GM03348 (cell line): ENCODE results near the gene NRG3.

Source experiments
- DNase-seq: peaks from one replicate; pipeline ENCODE4 v3.0.0; 2012; ENCODE audit warnings: low spot score

Gene NRG3

DNA sequence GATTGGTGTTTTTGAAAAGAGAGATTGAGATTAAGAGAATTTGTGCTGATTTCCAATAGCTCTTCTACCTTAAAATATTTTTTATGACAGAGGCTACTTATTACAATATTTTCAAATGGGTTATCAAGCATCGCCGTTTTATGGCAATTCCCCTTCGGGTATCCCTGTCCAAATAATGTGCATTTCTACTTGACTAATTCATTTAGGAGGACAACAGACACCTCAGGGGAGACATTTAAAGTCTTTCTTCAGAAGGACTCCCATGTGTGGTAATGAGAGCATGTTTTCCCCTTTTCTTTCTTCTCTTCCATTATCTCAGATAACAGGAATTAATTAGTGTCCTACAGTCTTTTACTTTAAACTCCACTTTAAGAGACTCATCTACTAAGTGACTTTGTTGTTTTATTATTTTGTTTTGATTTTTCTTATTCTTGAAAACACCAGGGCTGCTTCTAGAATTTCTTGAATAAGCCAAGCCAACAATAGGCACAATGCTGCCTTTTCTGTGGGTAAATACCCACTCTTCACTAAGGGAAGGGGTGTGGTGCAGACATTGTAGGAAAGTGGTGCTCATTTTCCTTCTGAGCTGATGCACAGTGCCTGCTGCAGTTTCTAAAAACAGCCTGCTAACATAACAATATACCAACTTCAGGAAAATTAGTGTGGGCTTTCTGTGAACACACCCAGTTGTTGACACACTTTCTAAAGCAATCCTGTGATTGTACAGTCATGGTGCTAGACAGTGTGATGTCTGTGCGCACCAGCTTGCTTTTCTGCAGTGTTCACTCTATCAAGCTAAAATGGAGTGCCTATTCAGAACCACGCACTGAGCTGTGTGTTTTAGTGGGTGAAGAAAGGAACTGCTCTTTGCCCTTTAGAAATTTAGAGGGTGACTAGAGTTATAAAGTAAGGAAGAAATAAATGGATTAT, 597.7 kb downstream of the NRG3 start:
- DNase-seq, result no peak

DNA sequence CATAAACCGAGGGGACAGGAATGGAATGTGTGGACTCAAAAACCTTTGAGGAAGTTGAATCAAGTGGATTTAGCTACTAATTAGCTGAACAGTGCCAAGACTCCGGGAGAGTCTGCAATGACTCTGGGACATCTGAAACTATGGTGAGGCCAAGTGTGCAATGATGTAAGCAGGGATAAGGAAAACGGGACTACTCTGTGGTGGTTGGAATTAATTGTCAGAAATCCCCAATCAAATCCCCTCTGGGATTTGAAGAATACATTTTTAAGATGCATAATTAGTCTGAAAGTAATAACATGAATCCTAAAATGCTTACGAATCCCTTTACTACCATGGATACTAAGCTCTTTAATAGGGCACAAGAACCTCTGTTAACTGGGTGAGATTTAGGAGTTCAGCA, 602.8 kb downstream of the NRG3 start:
- DNase-seq, result no peak

DNA sequence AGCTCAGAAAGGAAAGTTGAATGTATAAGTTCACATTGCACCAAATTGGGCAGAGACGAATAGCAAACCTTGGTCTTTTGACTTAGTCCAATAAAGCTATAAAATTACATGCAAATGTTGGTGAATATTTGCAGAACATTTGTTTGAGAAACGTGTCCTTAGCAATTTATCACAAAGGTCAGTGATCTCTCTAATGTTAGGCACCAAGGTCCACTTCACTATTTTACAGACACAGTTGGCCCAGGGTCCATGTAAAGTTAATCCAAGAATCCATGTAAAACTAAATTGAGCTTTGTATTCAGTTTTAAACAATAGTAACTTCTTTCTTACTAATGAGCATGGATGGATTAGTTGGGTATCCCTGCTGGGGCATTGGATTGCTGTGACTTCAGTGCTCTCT, 617.7 kb downstream of the NRG3 start:
- DNase-seq, result no peak

DNA sequence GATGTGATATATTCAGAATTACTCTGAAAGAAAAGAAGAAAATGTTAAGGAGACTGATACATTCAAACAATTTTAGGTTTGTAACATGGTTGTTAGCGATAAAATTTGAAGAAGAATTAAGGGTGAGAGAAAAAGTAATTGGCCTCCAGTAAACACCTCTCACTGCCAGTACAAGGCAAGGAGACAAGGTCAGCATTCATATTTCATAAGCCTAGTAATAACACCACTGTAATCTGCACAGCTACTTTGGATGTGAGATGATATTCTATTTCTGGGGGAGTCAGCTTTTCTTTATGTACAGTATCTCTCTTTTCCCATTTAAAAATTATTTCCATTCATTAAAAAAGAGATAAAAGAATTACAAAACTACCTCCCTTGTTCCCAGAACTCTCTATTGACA, 621.1 kb downstream of the NRG3 start:
- DNase-seq, result no peak

DNA sequence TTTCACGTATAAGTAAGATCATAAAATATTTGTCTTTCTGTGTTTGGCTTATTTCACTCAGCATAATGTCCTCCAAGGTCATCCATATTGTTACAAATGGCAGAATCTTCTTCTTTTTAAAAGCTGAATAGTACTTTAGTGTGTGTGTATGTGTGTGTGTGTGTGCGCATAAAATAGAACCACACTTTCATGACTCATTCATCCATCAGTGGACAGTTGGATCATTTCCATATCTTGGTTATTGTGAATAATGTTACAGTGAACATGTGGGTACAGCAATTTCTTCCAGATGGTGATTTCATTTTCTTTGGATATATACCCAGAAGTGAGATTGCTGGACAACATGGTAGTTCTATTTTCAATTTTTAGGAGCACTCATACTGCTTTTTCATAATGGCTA, 622.4 kb downstream of the NRG3 start:
- no peak for DNase-seq

DNA sequence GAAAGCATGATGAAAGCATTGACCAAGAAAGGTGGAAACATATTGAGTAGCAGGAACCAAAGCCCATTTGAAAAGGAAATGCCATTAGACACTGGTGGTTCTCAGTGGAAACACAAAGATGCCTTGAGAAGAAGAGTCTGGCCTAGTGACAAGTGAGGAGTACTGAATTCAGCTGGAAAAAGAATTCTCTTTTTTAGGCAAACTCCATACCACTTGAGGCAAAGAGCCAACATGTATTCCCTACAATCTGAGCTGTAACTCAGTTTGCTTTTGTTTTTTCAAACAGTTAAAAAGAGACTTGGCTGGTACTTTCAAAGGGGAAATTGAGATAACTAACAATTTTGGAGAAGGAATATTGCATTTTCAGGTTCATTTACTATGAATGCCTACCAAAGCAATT, 624.0 kb downstream of the NRG3 start:
- no peak for DNase-seq

DNA sequence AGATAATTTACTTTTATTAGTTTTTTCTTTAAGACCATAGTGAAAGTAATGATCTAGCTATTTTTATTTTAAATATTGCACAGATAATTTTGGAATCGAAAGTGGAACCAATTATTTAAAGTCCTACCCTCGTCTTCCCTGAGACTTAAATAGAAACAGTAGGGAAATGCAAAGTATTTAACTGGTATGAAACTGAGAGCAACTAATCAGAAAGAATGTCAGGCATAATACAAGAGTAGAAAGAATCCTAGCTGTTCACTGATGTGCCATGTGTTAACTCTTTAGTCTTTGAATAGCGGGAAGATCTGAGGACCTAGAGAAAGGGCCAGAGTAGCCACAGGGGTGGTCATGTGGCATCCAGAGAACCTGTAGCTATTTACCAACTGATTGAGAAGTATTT, 630.0 kb downstream of the NRG3 start:
- DNase-seq, result no peak

DNA sequence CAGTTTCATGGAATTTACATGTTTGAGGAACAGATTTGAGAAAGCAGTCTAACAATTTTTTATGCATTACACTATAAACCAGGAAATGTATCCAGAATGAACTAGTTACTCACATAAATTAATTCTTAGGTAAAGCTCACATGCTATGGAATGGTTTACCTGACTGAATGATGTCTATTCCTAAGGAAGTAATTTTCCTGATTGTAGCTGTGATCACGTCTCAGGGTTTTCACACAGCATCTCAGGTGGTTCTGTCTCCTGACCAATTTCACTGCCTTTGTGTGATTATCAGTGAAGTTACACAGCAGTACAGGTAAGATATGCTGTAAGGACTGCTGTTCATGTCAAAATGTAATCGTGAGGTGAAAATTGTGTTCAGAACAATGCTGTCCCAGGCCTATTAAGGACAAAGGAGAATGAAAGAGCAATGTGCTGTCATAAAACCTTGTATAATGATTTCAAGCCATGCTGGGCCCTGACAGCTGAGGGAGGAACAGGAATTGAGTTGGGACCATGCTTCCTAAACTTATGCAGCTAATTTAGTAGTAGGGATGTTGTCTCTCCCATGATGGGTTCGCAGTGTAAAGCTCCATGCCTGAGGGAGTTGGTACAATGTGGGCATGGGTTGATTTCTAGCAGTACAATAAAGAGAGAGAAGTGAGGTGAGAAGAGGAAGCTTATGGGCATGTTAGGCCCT, 631.8 kb downstream of the NRG3 start:
- DNase-seq, result no peak

DNA sequence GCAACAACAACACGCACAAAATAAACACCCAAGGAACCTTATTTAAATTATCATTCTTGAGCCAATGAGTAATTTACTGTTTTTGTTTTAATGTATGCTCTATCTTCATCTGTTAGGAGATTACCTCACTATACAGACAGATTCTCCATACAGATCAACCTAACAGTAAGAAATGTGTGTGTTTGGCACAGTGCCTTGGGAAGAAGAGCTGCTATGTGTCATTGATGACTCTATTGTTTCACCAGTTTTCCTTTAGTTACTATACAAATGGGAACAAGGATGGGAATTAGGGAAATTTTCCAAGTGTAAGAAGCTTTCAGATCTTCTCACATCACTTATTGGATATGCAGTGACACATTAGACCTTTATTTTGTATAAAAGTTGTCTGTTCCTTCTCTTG, 640.3 kb downstream of the NRG3 start:
- no peak for DNase-seq

DNA sequence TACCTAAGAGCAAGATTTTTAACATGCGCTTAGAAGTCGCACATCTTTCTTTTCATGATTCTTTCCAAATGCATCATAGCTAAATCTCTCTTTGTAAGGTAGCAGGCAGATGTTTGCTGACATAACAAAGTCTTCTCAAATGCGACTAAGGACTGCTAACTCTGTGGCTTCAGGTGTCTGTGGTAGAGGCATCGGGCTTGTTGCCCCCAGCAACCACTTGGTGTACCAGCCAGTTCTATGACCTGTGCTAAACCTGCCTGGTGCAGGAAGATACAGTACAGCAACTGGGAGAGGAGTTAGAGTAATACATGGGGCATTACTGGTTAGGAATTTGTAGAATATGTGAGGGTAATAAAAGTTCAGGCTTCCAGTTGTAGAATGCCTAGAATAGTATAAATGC, 654.1 kb downstream of the NRG3 start:
- no peak for DNase-seq

DNA sequence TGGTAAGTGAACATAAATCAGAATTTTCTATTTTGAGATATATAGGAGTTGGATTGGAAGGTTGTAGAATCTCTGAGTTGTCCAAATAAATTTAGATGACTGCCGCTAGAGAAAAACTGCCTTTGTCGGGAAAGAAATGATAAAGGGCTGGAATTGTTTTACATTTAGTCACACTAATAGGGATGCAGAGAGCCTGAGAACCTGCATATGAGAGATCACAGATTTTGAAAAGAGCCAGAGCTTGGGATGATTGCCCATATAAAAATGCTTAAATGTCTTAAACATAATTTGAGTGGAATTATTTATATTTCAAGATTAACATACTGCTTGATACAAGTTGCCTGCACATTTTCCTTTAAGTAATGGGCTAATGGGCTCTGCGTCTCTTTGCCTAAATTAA, 660.5 kb downstream of the NRG3 start:
- DNase-seq, result no peak

DNA sequence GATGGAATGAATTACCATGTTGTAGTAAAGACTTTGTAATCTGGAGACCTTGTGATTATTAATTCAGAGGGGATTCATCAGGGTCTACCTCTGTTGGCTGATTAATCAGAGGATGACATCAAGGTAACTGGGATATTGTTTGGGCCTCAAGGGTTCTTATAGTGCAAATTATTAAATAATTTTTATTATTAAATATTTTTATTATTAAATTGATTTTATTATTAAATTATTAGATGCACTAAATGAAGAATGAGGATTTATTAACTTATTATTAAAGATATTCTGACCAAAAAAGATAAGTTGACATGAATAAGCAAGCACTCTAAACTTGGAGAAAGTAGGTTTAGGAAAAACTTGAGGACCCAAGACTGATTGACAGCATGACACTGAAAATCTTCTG, 661.7 kb downstream of the NRG3 start:
- DNase-seq, result no peak

DNA sequence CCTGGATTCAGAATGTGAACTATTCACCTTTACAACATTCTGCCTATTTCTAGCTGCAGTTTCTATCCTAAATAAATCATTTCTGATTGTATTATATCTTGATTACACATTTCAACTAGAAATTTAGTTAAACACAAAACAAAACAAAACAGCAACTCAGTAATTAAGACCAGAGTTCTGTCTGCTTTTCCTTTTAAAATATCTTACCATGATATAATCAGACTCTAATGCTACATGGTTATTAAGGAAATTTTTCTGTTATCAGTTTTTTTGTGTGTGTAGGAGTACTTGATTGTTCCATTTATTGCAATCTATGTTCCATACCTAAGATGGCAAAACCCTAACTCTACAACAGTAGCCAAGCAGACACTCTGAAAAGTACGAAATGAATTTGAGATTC, 663.3 kb downstream of the NRG3 start:
- no peak for DNase-seq

DNA sequence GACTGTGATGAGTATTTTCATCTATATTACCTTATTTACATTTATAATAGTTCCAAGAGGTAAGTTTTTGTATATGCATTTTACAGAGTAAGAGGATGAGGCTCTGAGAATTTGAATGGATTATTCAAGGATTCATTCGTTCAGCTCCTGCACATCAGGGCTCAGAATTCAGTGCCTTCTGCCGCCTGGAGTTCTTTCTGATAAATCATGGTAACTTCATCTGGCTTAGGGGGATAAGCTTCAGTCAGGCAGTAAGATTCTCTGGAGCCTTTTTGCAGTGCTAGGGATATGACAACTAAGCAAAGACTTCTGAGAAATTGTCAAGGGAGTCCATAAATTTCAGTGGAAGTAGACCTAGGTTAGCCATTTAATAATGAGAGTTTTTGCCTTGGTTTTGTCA, 668.6 kb downstream of the NRG3 start:
- DNase-seq, result no peak

DNA sequence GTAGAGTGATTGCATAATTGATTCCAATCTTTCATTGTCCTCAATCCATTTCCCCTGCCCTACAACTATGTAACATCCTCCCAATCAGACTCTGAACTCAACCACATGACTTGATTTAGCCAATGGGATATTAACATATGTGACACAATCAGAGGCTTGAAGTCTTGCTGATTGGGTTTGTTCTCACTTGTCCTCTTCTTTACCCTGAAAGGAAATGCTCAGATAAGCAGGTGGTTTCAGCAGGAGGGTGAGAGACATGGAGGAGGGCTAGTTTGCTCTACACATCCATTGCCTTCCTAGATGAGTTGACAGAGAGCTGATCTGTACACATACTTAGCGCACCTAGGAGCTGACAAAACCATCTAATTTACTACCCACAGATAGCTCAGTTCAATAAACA, 669.4 kb downstream of the NRG3 start:
- DNase-seq, result no peak

DNA sequence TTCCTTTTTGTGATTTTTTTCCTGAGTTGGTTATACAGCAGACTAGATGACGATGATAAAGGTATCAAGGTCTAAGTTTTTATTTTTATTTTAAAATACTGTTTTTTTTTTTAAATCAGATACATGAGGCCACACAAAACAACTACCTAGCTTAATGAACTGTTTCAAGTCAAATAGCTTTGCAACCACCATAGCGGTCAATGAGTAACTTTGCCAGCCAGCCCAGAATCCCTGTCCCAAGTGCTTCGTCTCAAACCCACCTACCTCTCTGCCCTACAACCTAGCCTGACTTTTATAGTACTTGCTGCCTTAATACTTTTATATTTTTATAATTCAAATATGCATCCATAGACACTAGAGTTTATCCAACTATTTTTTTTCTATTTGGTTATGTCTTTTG, 676.5 kb downstream of the NRG3 start:
- no peak for DNase-seq

DNA sequence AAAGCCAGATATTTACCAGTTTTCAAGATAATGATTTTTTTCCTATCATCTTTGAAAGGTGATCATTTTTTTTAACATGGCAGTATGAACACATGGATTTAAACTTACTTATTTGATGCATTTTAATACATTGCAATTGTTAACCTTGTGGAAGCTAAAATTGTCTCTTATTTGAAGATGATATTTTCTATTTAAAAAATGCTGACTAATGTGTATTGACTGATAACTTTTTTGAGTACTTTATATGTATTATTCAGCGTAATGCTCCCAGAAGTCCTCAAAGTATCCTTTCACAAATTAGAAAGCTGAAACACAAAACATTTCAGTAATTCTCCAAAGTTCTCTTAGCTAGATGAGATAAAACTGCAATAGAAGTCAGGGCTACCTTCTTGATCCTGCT, 677.3 kb downstream of the NRG3 start:
- DNase-seq, result no peak

DNA sequence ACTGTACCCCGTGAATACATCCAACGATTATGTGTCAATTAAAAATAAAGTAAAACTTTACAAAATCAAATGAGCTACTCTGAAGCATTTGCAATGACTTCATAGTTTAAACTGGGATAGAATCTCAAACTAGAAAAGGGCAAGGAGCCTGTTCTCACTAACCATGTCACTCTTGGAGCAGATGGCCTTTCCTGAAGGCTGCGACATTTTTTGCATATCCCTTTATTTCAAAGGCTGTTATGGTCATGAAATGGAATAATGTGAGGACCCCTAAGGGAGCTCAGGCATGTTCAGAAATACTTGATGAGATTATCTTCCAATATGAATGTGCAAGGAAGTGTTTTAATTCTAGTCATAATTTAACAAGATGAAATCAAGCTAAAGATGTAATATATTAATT, 679.4 kb downstream of the NRG3 start:
- DNase-seq, result no peak

DNA sequence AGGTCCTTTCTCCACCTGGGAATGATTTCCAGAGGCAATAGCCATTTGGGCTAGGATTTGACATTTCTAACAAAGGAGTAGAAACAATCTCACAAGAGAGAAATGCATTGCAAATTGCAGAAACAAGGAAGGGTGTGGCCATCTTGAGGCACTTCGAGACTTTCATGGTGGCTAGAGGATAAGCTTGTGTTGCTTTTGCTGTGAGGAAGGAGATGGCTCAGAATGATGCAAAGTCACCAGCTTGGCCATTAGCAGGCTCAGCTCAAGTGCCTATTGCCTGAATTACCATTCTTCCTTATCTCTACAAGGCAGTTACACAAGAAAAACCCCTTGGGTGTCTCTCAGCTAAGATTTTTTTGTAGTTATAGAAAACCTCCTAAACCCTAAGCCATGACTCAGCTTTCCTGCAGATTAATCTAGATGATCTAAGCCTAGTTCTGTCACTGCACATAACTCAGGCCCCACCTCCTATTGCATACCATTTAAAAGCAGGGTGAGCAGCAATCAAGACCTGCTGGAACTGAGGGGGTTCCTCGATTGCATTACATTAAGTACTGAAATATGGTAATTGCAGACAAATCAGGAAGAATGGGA, 683.1 kb downstream of the NRG3 start:
- no peak for DNase-seq

DNA sequence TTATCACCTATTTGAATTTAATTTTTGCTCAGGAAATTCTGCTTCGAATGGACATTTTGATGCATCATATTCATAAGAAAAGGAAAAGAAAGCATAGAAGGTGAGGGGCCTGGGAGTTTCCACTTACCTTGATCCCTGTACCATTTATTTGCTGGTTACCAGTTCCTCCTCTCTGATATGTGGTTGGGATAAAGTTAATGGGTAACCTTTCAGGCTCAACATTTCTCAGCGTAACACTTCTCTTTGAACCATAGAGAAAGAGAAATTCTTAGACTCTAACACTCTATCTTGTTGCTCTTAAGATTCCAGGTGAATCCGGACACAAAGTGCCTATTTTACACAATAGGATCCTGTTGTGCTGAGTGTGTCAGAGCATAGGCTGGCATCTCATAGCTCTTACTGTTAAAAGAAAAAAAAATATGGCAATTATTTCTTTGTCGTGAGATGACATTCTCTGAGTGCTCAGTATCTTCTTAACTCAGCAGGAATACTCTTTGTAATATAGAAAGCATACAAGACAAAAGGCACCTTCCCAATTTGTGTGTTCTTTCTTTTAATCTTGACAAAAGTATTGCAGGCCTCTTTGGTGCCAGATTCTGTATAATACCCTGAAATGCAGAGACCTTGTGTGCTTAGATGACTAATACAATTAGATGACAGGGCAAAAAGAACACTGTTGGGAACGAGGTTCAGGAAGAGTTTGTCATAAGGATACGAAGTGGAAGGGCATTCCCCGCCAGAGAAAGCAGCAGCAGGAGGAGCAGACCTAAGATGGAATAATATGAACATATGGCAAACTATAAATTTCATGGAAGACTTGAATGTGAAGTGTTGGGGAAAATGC, 689.6 kb downstream of the NRG3 start:
- DNase-seq, result no peak

DNA sequence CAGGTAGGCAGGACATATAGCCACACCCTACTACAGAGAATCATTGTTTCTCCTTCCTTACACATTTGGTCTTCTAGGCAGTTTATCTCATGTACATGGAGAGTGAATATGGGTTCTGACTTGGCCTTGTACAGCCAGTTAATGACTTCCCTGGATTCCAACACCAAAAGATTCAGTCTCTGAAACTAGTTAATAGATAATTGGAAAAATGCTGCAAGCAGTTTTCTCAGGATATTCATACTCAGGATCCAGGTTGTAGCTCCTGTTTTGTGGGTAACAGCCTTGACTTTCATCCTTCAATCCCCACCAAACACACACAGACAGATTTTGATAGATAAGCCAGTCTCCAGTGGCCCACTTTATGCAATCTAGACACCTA, 690.2 kb downstream of the NRG3 start:
- DNase-seq, result no peak

DNA sequence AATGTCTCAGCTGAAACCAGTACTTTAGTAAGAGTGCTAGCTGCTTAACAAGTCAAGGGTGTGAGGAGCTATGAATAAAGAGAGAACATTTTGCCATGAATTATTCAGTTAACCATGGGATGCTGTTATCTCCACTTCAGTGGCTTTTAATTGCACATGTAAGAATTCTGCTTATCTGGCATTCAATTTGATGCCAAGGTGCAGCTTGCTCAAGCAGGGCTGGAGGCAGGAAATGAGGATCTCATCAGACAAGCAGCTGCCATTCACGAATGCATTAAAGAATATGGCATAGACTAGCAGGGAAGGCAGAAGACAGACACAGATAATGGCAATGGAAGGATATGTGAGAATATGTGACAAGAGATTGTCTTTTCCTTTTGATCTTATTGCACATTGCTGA, 697.8 kb downstream of the NRG3 start:
- no peak for DNase-seq
